ENCODE measurements around the gene SLC4A8. TPM values are rescaled to one million over a fixed set of nuclear protein-coding genes. Genes with fewer than 3 reads are reported as not detected.
"Not testable (repeated sequence)": the region's sequence is repeated elsewhere in the genome, so short reads cannot be mapped to it uniquely, and the experiment has no call there.

Gene SLC4A8
- total and polyA plus RNA-seq, 2 donors, result 1.6 to 2.9 TPM

GRCh38 chr12:51454016-51454415 lies 29.4 kb downstream of the SLC4A8 start:
- H3K4me3 ChIP-seq (ENCODE audit: low read depth, low read length); H3K4me1 ChIP-seq (ENCODE audit: insufficient read depth); H3K27ac ChIP-seq (ENCODE audit: low read depth); DNase-seq (ENCODE audit: extremely low spot score); H3K36me3 ChIP-seq (ENCODE audit: insufficient read depth): not testable (repeated sequence)
- 90% methylated on average over 7 of the region's 7 CpGs for WGBS

- not testable (repeated sequence) for DNase-seq (ENCODE audit: extremely low spot score); H3K4me1 ChIP-seq (ENCODE audit: insufficient read depth); H3K36me3 ChIP-seq (ENCODE audit: insufficient read depth); H3K27ac ChIP-seq (ENCODE audit: low read depth); H3K4me3 ChIP-seq (ENCODE audit: low read depth, low read length)
- 76% methylated on average over 3 of the region's 6 CpGs for WGBS
Measured at GRCh38 chr12:51455050-51455449, 30.4 kb downstream of the SLC4A8 start.

- Histone ChIP-seq H3K4me3 (ENCODE audit: low read depth, low read length) (no peak overlapping the region), H3K36me3 (ENCODE audit: insufficient read depth) (no peaks in the 10 kb centered on the region), H3K27ac (ENCODE audit: low read depth) (no peak overlapping the region), H3K4me1 (ENCODE audit: insufficient read depth) (no peaks in the 10 kb centered on the region)
- DNase-seq (ENCODE audit: extremely low spot score), result no peak
Measured at GRCh38 chr12:51458635-51459034, 34.0 kb downstream of the SLC4A8 start.

- H3K36me3 ChIP-seq (ENCODE audit: insufficient read depth), result no peaks in the 10 kb centered on the region
- no peak for DNase-seq (ENCODE audit: extremely low spot score)
- H3K27ac ChIP-seq (ENCODE audit: low read depth), result no peak overlapping the region
- H3K4me1 ChIP-seq (ENCODE audit: insufficient read depth), result no peaks in the 10 kb centered on the region
- 79% methylated on average over 2 of the region's 2 CpGs for WGBS
- no peak overlapping the region for H3K4me3 ChIP-seq (ENCODE audit: low read depth, low read length)
Measured at GRCh38 chr12:51460519-51460918, 35.9 kb downstream of the SLC4A8 start.

GRCh38 chr12:51465491-51465890 lies 40.9 kb downstream of the SLC4A8 start:
- Histone ChIP-seq H3K27ac (ENCODE audit: low read depth) (no peak overlapping the region), H3K4me3 (ENCODE audit: low read depth, low read length) (no peak overlapping the region), H3K4me1 (ENCODE audit: insufficient read depth) (no peaks in the 10 kb centered on the region), H3K36me3 (ENCODE audit: insufficient read depth) (no peaks in the 10 kb centered on the region)
- no peak for DNase-seq (ENCODE audit: extremely low spot score)
- 100% methylated on average over 1 of the region's 1 CpG for WGBS

- no peak for DNase-seq (ENCODE audit: extremely low spot score)
- whole genome bisulfite sequencing, result 96% methylated on average over 1 of the region's 1 CpG
Measured at GRCh38 chr12:51470116-51470515, 45.5 kb downstream of the SLC4A8 start.

GRCh38 chr12:51471111-51471864 lies 46.7 kb downstream of the SLC4A8 start:
- Histone ChIP-seq H3K4me3 (ENCODE audit: low read depth, low read length) (no peak overlapping the region), H3K36me3 (ENCODE audit: insufficient read depth) (no peaks in the 10 kb centered on the region), H3K27ac (ENCODE audit: low read depth) (no peak overlapping the region), H3K4me1 (ENCODE audit: insufficient read depth) (no peaks in the 10 kb centered on the region)
- DNase-seq (ENCODE audit: extremely low spot score), result no peak
- 61% methylated on average over 7 of the region's 7 CpGs for WGBS

More at GRCh38 chr12:51470116-51470515, 45.5 kb downstream of the SLC4A8 start:
- H3K36me3 ChIP-seq (ENCODE audit: insufficient read depth), result no peaks in the 10 kb centered on the region
- no peak overlapping the region for H3K4me3 ChIP-seq (ENCODE audit: low read depth, low read length)
- no peak overlapping the region for H3K27ac ChIP-seq (ENCODE audit: low read depth)
- H3K4me1 ChIP-seq (ENCODE audit: insufficient read depth), result no peaks in the 10 kb centered on the region

- Histone ChIP-seq H3K4me1 (ENCODE audit: insufficient read depth) (no peaks in the 10 kb centered on the region), H3K36me3 (ENCODE audit: insufficient read depth) (no peaks in the 10 kb centered on the region), H3K4me3 (ENCODE audit: low read depth, low read length) (no peak overlapping the region), H3K27ac (ENCODE audit: low read depth) (no peak overlapping the region)
- no peak for DNase-seq (ENCODE audit: extremely low spot score)
- WGBS, result 97% methylated on average over 2 of the region's 2 CpGs
Measured at GRCh38 chr12:51472984-51473383, 48.4 kb downstream of the SLC4A8 start.

GRCh38 chr12:51473947-51474346 lies 49.3 kb downstream of the SLC4A8 start:
- H3K4me3 ChIP-seq (ENCODE audit: low read depth, low read length), result no peak overlapping the region
- H3K36me3 ChIP-seq (ENCODE audit: insufficient read depth), result no peaks in the 10 kb centered on the region
- DNase-seq (ENCODE audit: extremely low spot score), result no peak
- WGBS, result 98% methylated on average over 2 of the region's 2 CpGs
- H3K27ac ChIP-seq (ENCODE audit: low read depth), result no peak overlapping the region
- H3K4me1 ChIP-seq (ENCODE audit: insufficient read depth), result no peaks in the 10 kb centered on the region

GRCh38 chr12:51475543-51475942 lies 50.9 kb downstream of the SLC4A8 start:
- no peaks in the 10 kb centered on the region for H3K36me3 ChIP-seq (ENCODE audit: insufficient read depth)
- no peak overlapping the region for H3K4me3 ChIP-seq (ENCODE audit: low read depth, low read length)
- DNase-seq (ENCODE audit: extremely low spot score), result no peak
- no peaks in the 10 kb centered on the region for H3K4me1 ChIP-seq (ENCODE audit: insufficient read depth)
- 76% methylated on average over 1 of the region's 1 CpG for WGBS
- H3K27ac ChIP-seq (ENCODE audit: low read depth), result no peak overlapping the region

- Histone ChIP-seq H3K27ac (ENCODE audit: low read depth) (no peak overlapping the region), H3K4me1 (ENCODE audit: insufficient read depth) (no peaks in the 10 kb centered on the region), H3K36me3 (ENCODE audit: insufficient read depth) (no peaks in the 10 kb centered on the region), H3K4me3 (ENCODE audit: low read depth, low read length) (no peak overlapping the region)
- DNase-seq (ENCODE audit: extremely low spot score), result no peak
- 79% methylated on average over 3 of the region's 3 CpGs for WGBS
Measured at GRCh38 chr12:51480978-51481377, 56.3 kb downstream of the SLC4A8 start.

- H3K36me3 ChIP-seq (ENCODE audit: insufficient read depth), result no peaks in the 10 kb centered on the region
- WGBS, result 64% methylated on average over 3 of the region's 3 CpGs
- DNase-seq (ENCODE audit: extremely low spot score), result no peak
- H3K27ac ChIP-seq (ENCODE audit: low read depth), result no peak overlapping the region
- H3K4me3 ChIP-seq (ENCODE audit: low read depth, low read length), result no peak overlapping the region
- H3K4me1 ChIP-seq (ENCODE audit: insufficient read depth), result no peaks in the 10 kb centered on the region
Measured at GRCh38 chr12:51482929-51483697, 58.5 kb downstream of the SLC4A8 start.

GRCh38 chr12:51484119-51484518 lies 59.5 kb downstream of the SLC4A8 start:
- H3K4me1 ChIP-seq (ENCODE audit: insufficient read depth), result no peaks in the 10 kb centered on the region
- no peaks in the 10 kb centered on the region for H3K36me3 ChIP-seq (ENCODE audit: insufficient read depth)
- WGBS, result 85% methylated on average over 3 of the region's 3 CpGs
- H3K27ac ChIP-seq (ENCODE audit: low read depth), result no peak overlapping the region
- H3K4me3 ChIP-seq (ENCODE audit: low read depth, low read length), result no peak overlapping the region
- no peak for DNase-seq (ENCODE audit: extremely low spot score)

GRCh38 chr12:51488281-51488680 lies 63.6 kb downstream of the SLC4A8 start:
- no peak overlapping the region for H3K4me3 ChIP-seq (ENCODE audit: low read depth, low read length)
- DNase-seq (ENCODE audit: extremely low spot score), result no peak
- no peaks in the 10 kb centered on the region for H3K4me1 ChIP-seq (ENCODE audit: insufficient read depth)
- H3K27ac ChIP-seq (ENCODE audit: low read depth), result no peak overlapping the region
- H3K36me3 ChIP-seq (ENCODE audit: insufficient read depth), result no peaks in the 10 kb centered on the region
